Measurements from ENCODE around the gene RHBDD2. TPM values are rescaled to one million over a fixed set of nuclear protein-coding genes. Genes with fewer than 3 reads are reported as not detected.
"Not testable (repeated sequence)": the region's sequence is repeated elsewhere in the genome, so short reads cannot be mapped to it uniquely, and the experiment has no call there.

Gene RHBDD2
- total RNA-seq, 2 experiments from 2014 or later, result 18.6 to 20.3 TPM

GRCh38 chr7:75835688-75836285 is 43.0 kb upstream of the RHBDD2 start:
- Histone ChIP-seq H2AFZ (ENCODE audit: low read length) (no peak overlapping the region), H3K4me3 (ENCODE audit: low read depth, low read length, poor library complexity, severe bottlenecking) (no peak overlapping the region), H3K79me2 (ENCODE audit: insufficient read depth, low read depth, low read length) (no peaks in the 10 kb centered on the region), H3K4me2 (ENCODE audit: low read length) (no peak overlapping the region), H3K4me1 (ENCODE audit: insufficient read depth, low read length, poor library complexity, severe bottlenecking) (no peaks in the 10 kb centered on the region), H3K9me3 (ENCODE audit: low read length) (no peaks in the 10 kb centered on the region), H3K9me2 (ENCODE audit: insufficient read depth, low read length) (no peaks in the 10 kb centered on the region), H3K36me3 (ENCODE audit: insufficient read depth, low read length) (no peaks in the 10 kb centered on the region), H4K20me1 (ENCODE audit: insufficient read depth, low read length) (no peaks in the 10 kb centered on the region), H3K27ac (ENCODE audit: low read depth, low read length, poor library complexity, severe bottlenecking) (no peak overlapping the region)
- DNase-seq (ENCODE audit: low spot score), result no peak
- CTCF ChIA-PET (ENCODE audit: unreplicated experiment), result no interaction called here
- POLR2A ChIA-PET, result interaction anchor here (1.6 kb wide), 1 partner anchor 10 kb away, joined by 4 read pairs; no protein-coding TSS in a partner anchor
- no TSS peak for BruUV-seq (replicated peaks)
- intact Hi-C loops (cut with micrococcal nuclease; ENCODE audit: unreplicated experiment), result no loop called here
- TF ChIP-seq EZH2phosphoT487 (IDR thresholded peaks at IDR 0.05; ENCODE audit: borderline replicate concordance, low read depth, low read length), result no peak
- no peak for TF ChIP-seq CTCF (conservative IDR thresholded peaks at IDR 0.05; ENCODE audit: low read length)

- no peaks in the 10 kb centered on the region for H3K9me3 ChIP-seq (ENCODE audit: low read length)
- H3K27ac ChIP-seq (ENCODE audit: low read depth, low read length, poor library complexity, severe bottlenecking), result no peak overlapping the region
- CTCF ChIA-PET (ENCODE audit: unreplicated experiment), result no interaction called here
- no peak overlapping the region for H3K4me2 ChIP-seq (ENCODE audit: low read length)
- no peaks in the 10 kb centered on the region for H3K4me1 ChIP-seq (ENCODE audit: insufficient read depth, low read length, poor library complexity, severe bottlenecking)
- TF ChIP-seq CTCF (conservative IDR thresholded peaks at IDR 0.05; ENCODE audit: low read length) (no peak), EZH2phosphoT487 (IDR thresholded peaks at IDR 0.05; ENCODE audit: borderline replicate concordance, low read depth, low read length) (no peak)
- POLR2A ChIA-PET, result interaction anchor here (0.6 kb wide), 1 partner anchor 23 kb away, joined by 3 read pairs; no protein-coding TSS in a partner anchor
- no peaks in the 10 kb centered on the region for H3K79me2 ChIP-seq (ENCODE audit: insufficient read depth, low read depth, low read length)
- no peak for DNase-seq (ENCODE audit: low spot score)
- no peak overlapping the region for H2AFZ ChIP-seq (ENCODE audit: low read length)
- H3K9me2 ChIP-seq (ENCODE audit: insufficient read depth, low read length), result no peaks in the 10 kb centered on the region
- H3K36me3 ChIP-seq (ENCODE audit: insufficient read depth, low read length), result no peaks in the 10 kb centered on the region
- no TSS peak for BruUV-seq (replicated peaks)
- intact Hi-C loops (cut with micrococcal nuclease; ENCODE audit: unreplicated experiment), result no loop called here
- no peak overlapping the region for H3K4me3 ChIP-seq (ENCODE audit: low read depth, low read length, poor library complexity, severe bottlenecking)
- no peaks in the 10 kb centered on the region for H4K20me1 ChIP-seq (ENCODE audit: insufficient read depth, low read length)
These were observed 42.0 kb upstream of the RHBDD2 start for GRCh38 chr7:75836798-75837197.

GRCh38 chr7:75838281-75838930 is 40.4 kb upstream of the RHBDD2 start:
- not testable (repeated sequence) for BruUV-seq (replicated peaks)
- H3K4me1 ChIP-seq (ENCODE audit: insufficient read depth, low read length, poor library complexity, severe bottlenecking), result peaks cover 12% of the 10 kb centered on the region

More at GRCh38 chr7:75838281-75838930, 40.4 kb upstream of the RHBDD2 start:
- POLR2A ChIA-PET, result interaction anchor here (0.6 kb wide), 1 partner anchor 103 kb away, joined by 3 read pairs; no protein-coding TSS in a partner anchor
- H3K36me3 ChIP-seq (ENCODE audit: insufficient read depth, low read length); CTCF ChIA-PET (ENCODE audit: unreplicated experiment); H3K4me3 ChIP-seq (ENCODE audit: low read depth, low read length, poor library complexity, severe bottlenecking); H3K4me2 ChIP-seq (ENCODE audit: low read length); intact Hi-C loops (cut with micrococcal nuclease; ENCODE audit: unreplicated experiment); H3K79me2 ChIP-seq (ENCODE audit: insufficient read depth, low read depth, low read length); H3K9me3 ChIP-seq (ENCODE audit: low read length); H2AFZ ChIP-seq (ENCODE audit: low read length); DNase-seq (ENCODE audit: low spot score); H4K20me1 ChIP-seq (ENCODE audit: insufficient read depth, low read length); H3K9me2 ChIP-seq (ENCODE audit: insufficient read depth, low read length); H3K27ac ChIP-seq (ENCODE audit: low read depth, low read length, poor library complexity, severe bottlenecking): not testable (repeated sequence)
